Gastroesophageal sphincter (tissue), 3 donors: ENCODE measurements around the gene BACH2.

Experiments
- EP300 ChIP-seq: sonication (generic); formaldehyde crosslinking; IDR thresholded peaks from one replicate; pipeline ENCODE4 v1.6.1; 2017; ENCODE audit warnings: antibody characterized with exemption, mild to moderate bottlenecking
- POLR2A ChIP-seq, 2 donors: fragments of 450-650 bp; IDR thresholded peaks; one replicate each; pipeline ENCODE4 v1.6.1; 2017; ENCODE audit warnings: antibody characterized with exemption in 2 of 2, mild to moderate bottlenecking in 2 of 2, moderate library complexity in 1 of 2
- POLR2AphosphoS5 ChIP-seq: sonication (generic); formaldehyde crosslinking; IDR thresholded peaks from one replicate; pipeline ENCODE4 v1.6.1; 2017; ENCODE audit warnings: antibody characterized with exemption
- TF ChIP-seq, protein P1 (sequence below), 4 experiments: fragments of 200-600 bp in 2 of 4; fragments of 450-650 bp in 2 of 4; sonication (generic) in 1 of 4; IDR thresholded peaks; one replicate each; pipeline ENCODE4 v1.5.1; 2017 to 2019; ENCODE audit warnings: antibody characterized with exemption in 4 of 4, mild to moderate bottlenecking in 2 of 4, moderate library complexity in 2 of 4

GRCh38 chr6:90230548-90231215 lies 66.0 kb downstream of the BACH2 start:
- TF ChIP-seq POLR2AphosphoS5 (no peak), EP300 (no peak), POLR2A (IDR thresholded peaks at IDR 0.05) (no peak)
- TF ChIP-seq, protein P1, sequence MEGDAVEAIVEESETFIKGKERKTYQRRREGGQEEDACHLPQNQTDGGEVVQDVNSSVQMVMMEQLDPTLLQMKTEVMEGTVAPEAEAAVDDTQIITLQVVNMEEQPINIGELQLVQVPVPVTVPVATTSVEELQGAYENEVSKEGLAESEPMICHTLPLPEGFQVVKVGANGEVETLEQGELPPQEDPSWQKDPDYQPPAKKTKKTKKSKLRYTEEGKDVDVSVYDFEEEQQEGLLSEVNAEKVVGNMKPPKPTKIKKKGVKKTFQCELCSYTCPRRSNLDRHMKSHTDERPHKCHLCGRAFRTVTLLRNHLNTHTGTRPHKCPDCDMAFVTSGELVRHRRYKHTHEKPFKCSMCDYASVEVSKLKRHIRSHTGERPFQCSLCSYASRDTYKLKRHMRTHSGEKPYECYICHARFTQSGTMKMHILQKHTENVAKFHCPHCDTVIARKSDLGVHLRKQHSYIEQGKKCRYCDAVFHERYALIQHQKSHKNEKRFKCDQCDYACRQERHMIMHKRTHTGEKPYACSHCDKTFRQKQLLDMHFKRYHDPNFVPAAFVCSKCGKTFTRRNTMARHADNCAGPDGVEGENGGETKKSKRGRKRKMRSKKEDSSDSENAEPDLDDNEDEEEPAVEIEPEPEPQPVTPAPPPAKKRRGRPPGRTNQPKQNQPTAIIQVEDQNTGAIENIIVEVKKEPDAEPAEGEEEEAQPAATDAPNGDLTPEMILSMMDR (IDR thresholded peaks at IDR 0.05) = no peak
